HCEC 1CT (cell line): Measurements from ENCODE around the gene SCFD2.
"Not testable (repeated sequence)": the region's sequence is repeated elsewhere in the genome, so short reads cannot be mapped to it uniquely, and the experiment has no call there.

ENCODE experiments used
- DNase-seq: peaks from one replicate; pipeline ENCODE4 v3.0.0-alpha.2; 2017

Gene SCFD2

DNA sequence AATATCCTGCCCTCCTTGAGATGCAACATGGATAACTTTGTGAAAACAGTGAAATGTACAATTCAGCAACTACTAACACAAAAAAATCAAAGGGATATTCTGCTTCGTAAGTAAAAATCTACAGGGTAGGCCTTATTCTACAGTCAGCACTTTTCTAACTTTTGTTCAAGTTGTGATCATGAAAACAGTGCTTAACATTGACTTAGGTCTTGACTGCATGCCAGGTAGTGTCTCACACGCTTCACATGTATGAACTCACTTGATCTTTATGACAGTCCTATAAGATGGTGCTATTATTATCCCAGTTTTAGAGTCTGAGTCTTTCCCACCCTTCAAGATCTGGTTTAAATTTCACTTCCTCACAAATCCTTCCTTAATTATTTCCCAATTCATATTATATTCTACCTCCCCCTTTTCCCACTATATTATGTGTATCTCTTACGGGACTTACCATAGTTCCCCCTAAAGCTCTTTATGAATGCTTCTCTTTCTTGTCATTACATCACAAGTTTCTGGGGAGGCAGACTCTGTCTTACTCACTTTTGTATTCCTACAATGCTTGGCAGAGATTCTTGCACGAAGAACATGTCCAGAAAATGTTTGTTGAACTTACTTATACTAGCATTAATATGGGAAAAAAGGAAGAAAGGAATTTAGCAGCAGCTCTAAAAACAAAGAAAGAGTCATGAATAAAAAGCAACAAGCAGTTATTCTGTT is 179.8 kb downstream of the SCFD2 start:
- DNase-seq = no peak

DNA sequence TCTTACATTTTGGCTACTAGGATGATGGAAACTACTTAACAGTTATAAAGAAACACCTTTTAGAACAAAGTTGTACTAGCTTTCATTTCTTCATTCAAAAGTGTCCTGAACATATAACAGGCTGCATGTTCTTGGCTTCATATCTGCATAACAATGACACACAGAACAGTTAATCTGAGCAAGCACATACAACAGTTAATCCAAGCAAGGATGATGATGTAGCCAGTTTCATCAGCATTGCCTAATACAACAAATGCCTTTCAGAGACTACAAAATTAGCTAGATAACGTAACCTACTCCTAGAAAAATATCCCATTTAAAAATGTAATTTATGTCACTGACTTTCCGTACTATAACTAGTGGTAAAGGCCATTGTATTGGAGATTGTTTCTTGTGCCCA is 182.1 kb downstream of the SCFD2 start:
- no peak for DNase-seq

DNA sequence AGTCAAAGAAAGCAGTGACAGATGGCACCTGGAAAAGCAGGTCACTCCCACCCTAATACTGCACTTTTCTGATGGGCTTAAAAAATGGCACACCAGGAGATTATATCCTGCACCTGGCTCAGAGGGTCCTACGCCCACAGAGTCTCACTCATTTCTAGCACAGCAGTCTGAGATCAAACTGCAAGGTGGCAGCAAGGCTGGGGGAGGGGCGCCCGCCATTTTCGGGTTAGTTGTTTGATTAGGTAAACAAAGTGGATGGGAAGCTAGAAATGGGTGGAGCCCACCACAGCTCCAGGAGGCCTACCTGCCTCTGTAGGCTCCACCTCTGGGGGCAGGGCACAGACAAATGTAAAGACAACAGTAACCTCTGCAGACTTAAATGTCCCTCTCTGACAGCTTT is 188.1 kb downstream of the SCFD2 start:
- DNase-seq = not testable (repeated sequence)

DNA sequence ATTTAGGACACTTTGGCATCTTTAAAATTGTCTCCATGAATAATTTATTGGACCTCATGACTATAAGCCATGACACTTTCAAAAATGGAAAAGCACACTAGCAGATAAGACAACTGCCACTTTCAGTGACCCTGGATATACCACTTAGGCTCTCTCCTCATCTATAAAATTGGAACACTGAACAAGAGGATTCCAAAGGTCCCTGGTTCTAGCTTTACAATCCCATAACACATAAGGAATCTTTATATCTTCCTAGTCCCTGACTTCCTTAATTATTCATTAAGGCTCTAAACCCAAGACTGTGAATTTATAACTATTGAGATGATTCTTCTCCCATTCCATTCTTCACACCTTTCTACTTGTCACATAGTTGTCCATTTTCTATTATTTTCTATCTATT is 190.2 kb downstream of the SCFD2 start:
- no peak for DNase-seq

DNA sequence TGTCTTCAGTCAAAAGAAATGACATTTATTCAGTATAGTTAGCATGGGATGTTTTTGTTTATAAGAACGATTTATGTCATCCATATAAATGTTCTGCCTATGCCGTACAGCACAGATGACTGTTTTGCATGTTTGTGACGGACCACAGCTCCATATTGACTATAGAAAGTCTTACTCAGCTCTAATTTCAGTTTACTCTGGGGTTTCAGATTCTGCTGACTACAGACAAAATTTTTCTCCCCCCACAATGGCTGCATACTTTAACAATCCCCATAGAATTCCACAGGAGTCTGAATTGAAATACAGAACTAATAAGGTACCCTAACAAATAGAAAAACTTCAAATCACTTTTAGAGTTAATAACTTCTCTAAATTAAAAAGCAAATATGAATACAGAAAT is 191.0 kb downstream of the SCFD2 start:
- no peak for DNase-seq

DNA sequence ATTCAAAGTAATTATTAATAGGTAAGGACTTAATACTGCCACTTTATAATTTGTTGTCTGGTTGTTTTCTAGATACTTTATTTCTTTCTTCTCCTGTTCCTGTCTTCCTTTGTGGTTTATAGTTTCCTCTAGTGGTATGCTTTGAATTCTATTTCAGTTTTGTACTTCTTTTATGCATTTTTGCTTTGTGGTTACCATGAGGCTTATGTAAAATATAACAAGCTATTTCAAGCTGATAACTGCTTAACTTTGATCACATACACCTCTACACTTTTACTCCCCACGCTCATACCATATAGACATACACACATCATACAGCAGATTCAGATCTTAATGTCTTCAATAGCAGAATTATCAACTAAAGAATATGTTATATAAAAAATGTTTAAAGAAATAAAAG is 192.3 kb downstream of the SCFD2 start:
- no peak for DNase-seq

DNA sequence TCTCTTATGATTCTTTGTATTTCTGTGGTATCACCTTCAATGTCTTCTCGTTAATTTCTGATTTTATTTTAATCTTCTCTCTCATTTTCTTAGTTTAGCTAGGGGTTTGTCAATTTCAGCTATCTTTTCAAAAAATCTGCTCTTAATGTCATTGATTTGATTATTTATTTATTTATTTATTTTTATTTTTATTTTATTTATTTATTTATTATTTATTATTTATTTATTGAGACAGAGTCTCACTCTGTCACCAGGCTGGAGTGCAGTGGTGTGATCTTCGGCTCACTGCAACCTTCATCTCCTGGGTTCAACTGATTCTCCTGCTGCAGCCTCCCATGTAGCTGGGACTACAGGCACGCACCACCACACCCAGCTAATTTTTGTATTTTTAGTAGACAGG is 194.1 kb downstream of the SCFD2 start:
- no peak for DNase-seq

DNA sequence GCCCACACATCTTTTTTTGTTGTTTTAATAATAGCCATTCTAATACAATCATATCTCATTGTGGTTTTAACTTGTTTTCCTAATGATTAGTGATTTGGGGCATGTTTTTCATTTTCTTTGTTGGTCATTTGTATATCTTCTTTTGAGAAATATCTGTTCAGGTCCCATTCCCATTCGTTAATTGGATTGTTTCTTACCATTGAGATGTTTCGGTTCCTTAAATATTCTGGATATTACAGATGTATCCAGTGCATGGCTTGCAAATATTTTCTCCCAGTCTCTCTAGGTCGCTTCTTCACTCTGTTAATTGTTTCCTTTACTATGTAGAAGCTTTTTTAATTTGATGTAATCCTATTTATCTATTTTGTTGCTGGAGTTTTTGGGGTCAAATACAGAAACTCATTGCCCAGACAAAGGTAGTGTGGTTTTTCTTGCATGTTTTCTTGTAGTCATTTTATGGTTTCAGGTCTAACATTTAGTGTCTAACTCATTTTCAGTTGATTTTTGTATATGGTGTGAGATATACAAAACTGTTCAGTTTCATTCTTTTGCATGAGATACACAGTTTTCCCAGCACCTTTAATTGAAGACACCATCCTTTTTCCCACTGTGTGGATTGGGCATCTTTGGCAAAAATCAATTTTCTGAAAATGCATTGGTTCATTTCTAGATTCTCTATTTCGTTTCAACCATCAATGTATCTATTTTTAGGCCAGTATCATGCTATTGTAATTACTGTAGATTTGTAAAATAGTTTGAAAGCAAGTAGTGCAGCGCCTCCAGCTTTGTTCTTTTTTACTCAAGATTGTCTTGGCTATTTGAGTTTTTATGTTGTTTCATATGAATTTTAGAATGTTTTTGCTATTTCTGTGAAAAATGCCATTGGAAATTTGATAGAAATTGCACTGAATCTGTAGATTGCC is 195.9 kb downstream of the SCFD2 start:
- no peak for DNase-seq

DNA sequence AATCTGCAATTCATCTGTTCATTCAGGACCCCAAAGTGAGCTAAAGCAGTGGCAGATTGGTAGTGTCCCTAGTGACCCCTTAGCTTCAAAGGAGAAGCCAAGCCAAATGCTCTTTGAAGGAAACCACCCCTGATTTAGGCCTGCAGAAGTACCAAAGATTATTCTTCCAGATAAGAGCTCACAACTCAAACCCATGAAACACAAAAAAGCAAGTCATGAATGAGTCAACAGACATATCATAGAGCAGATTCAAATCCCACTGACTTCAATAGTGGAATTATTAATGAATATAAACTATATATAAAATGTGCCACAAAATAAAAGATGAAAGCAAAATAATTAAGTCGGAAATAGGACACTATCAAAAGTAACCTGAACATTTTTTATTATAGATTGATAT is 197.6 kb downstream of the SCFD2 start:
- no peak for DNase-seq

DNA sequence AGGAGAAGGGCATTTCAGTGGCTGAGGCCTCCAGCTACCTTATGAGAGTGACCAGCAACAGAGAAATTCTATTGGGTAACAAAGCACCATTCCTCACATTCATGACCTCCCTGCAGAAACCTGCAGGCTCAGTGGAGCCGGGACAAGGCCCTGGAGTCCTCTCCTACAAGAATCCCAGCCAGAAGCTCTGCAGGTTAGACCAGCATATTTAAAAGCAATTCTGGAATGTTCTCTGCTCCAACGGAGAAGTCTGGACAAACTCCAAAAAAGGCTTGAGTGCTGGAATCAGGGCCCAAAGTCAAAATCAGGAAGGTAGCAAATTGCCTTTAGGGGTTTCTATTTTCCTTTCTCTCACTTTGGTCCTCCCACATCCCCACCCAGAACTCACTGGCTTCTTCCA is 202.9 kb downstream of the SCFD2 start:
- DNase-seq = no peak

DNA sequence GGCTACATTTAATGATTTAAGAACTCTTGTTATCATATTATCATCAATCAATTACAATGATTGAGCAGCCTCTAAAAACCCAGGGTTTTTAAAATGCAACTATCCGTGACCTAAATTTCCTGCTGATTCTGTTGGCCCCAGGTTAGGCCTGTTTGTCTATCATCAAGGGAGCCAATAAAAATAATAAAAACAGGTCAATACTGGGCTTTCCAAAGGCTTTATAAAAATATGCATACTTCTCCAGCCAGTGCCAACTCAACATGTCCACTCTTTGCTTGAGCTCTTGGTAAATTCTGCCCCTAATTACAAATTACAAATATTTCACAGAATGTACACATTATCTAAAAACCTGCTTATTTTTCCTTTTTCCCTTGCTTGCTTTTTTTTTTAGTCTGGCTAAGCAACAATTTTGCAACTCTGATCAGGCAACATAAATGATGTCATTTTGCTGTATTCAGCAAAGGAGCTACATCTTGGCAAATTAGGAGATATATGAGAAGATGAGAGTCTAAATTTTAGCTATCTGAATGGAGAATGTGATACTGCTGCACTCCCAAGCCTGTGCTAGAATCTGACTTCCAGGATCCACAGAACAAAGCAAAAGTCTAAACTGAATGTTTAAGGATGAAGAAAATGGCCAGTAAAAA is 204.0 kb downstream of the SCFD2 start:
- no peak for DNase-seq

DNA sequence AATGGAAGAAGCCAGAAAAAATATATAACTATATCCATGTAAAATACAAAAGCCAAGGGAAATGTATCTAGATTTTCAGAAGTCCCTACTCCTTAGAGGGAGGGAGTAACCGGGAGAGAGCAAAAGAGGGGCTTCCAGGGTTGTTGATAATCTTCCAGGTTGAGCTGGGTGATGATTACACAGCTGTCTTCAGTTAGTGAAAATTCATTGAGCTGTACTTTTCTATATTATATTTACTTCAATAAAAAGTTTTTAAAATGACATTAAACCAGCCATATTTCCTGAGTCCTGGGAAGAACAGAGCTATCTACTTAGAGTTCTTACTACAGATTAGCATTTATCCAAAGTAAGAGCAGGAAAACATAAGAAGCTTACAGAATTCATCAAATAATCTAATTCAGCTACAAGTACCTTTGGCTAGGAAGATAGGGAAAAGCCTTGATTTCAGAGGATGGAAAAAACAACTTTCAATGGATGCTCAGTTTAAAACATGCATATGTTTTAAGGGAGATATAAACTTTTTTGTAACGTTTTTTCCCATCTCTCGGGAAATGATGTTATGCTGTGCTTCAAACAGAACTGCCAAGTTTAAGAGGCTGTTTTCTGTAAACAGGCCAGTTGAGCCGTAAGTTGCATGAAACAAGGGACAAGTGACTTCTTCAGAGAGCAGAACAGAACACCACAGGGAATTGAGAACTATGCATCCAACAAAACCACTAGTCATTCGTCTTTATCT is 204.6 kb downstream of the SCFD2 start:
- no peak for DNase-seq

DNA sequence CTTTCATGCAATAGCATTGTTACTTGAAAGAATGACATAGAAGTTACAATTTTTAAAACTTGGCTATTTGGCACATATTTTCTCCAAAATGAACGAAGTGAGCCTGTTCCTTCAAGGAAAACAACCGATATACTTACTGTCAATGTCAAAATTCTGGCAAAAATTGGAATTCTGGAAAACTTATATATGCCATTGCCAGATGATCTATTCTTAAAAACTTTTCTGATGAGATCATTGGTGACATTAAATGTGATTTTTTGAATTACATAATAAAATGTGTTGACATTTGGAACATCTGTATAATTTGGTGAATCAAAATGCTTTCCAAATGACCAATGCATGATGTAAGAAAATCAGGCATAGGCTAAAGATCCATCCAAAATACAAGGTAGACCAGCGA is 209.0 kb downstream of the SCFD2 start:
- DNase-seq = no peak

DNA sequence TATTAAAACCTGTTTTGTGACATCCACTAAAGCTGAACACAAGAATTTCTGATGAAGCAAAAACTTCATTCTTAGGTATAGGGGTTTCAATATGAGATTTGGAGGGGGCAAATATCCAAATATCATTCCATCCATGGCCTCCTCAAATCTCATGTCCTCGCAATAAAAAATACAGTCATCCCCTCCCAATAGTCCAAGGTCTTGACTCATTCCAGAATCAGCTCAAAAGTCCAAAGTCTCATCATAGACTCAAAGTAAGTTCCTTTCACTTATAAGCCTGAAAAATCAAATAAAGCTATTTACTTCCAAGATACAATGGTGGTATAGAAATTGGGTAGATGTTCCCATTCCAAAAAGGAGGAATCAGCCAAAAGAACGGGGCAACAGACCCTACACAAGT is 213.4 kb downstream of the SCFD2 start:
- no peak for DNase-seq

DNA sequence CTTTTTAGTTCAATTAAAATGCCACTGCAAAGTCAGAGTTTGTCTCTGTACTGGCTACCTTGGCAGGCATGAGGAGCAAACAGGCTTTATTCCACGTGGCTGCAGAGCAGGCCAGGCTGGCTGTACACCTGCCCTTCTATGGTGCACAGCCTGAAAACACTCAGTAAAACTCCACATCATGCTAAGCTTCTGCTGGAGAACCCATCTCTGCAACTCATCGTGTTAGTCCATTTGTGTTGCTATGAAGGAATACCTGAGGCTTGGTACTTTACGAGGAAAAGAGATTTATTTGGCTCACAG is 214.4 kb downstream of the SCFD2 start:
- no peak for DNase-seq

DNA sequence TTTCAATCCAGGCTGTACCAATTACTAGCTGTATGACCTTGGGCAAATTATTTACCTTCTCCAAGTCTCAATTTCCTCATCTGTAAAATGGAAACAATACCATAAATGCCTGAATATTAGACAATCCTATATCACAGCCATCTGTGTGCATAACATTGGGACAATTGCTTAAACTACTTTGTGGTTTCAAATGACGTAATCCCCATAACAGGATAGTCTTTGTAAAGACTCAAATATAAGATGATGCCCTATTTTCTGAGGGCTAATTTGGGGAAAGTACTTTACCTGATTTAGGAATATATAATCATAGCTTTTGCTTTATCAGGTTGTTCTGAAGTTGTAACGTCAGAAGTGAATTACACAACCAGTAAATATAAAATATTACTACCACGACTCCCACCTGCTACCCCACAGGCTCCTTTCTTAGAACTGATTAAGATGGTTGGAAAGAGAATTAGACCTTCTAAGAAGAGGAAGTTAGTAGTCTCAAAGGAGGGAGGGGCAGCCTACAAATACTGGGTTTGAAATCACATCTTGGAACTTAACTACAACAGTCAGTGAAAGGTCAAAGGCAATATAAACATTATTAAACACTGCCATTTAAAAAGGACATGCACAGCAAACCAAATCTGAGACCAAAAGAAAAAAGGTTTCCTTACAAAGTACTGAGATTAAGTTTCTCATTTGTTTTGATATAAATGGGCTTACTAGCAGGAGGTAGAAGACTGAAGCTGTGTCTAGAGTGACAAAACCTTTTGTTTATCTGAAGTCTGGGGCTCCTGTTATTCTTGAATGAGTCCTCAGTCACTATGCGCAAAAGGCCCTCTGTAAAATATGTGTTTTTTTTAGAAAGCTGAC is 215.0 kb downstream of the SCFD2 start:
- DNase-seq = no peak

DNA sequence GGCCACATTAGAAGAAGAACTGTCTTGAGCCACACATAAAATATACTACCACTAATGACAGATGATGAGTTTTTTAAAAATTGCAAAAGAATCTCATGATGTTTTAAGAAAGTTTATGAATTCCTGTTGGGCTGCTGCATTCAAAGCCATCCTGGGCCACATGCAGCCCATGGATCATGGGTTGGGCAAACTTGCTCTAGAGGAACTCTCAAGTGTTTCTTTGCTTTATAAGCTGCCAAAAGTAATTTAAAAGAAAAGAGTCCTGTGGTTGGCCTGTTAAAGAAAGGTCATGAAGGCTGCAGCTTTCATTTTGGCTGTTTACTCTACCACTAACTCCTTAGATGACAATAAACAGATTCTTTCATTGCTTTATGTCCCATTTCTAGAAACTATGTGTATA is 218.2 kb downstream of the SCFD2 start:
- no peak for DNase-seq

DNA sequence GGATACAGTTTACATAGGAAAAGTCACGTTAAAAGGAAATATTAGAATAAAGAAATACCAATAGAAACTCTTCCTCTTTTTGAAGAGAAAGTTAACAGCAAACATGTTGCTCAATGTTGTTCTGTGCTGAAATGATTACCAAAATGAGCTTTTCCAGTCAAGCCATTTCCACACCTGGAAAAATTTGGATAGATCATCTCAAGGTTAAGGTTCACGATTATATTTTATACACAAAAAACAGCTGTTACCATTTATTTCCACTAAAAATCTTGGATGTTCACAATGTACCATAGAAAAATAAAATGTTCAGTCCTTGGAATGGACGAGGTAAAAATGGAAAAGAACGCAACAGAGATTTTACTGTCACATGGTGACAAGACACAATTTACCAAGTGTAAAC is 218.7 kb downstream of the SCFD2 start:
- DNase-seq = no peak

DNA sequence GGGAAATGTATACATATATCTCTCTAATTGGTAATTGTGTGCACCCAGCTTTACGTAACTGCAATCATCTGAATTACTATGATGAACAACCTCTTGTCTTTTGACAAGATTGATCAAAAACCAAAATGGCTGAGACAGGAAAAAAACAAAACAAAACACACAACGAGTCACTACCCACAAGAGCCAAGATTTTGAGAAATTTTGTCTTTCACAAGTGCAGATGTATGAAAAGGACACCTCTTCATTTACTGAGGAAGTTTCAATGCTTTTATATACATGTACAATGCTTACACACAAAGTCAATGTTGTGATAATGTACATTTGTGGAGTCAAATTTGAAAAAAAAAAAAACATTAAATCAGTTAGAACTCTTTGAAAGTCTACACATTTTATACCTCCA is 224.6 kb downstream of the SCFD2 start:
- DNase-seq = peak; percentile 32

DNA sequence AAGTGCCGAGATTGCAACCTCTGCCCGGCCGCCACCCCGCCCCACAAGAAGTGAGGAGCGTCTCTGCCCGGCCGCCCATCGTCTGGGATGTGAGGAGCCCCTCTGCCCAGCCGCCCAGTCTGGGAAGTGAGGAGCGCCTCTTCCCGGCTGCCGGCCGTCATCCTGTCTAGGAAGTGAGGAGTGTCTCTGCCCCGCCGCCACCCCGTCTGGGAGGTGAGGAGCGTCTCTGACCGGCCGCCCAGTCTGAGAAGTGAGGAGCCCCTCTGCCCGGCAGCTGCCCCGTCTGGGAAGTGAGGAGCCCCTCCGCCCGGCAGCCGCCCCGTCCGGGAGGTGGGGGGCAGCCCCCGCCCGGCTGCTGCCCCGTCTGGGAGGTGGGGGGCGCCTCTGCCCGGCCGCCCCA is 226.6 kb downstream of the SCFD2 start:
- not testable (repeated sequence) for DNase-seq

DNA sequence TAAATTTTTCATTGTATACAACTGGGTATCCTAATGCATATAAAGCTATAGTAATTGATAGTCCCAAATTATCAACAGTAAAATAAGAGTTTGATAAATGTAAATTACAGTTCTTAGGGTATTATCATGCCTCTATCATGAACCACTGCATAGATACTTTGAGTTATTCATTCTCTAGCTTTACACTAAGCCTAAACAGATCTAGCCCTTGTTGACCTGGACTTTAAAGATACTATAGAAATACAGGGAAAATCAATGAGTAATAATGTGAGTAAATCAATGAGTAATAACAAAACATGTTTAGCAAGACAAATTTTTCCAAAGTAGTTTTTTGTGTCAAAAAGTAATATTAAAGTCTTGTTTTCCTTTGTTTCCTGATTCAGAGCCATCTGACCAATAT is 228.4 kb downstream of the SCFD2 start:
- no peak for DNase-seq

DNA sequence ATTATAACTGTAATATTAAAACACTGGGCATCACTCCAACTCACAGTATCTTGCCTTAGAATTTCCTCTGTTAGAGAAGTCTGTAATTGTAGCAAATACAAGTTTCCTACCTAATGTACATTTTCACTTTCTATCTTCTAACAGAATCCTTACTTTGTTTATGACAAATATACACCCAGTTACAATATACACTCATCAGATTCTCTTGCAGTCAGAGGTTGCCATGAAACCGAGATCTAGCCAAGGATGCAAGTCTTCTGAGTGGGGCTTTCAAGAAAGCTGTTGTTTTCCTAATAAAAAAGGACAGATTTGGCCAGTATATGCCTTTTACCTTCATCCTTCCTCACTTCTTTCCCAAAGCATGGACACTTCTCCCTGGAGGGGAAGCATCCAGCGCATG is 228.9 kb downstream of the SCFD2 start:
- no peak for DNase-seq
